Adrenal gland (tissue), 5 donors: ENCODE data around the gene CPEB1.

Source experiments
- CTCF ChIP-seq, 6 experiments: fragments of 450-650 bp in 4 of 6; fragments of 200-600 bp in 2 of 6; sonication (generic) in 1 of 6; IDR thresholded peaks; 1 replicate in 5 of 6; 2 replicates in 1 of 6; pipeline versions ENCODE4 v1.5.1 to v1.8.0; 2016 to 2021; ENCODE audit warnings: antibody characterized with exemption in 6 of 6, mild to moderate bottlenecking in 2 of 6, moderate library complexity in 1 of 6
- POLR2A ChIP-seq, 2 donors: fragments of 450-650 bp; IDR thresholded peaks; one replicate each; pipeline ENCODE4 v1.6.1; 2017; ENCODE audit warnings: antibody characterized with exemption in 2 of 2, mild to moderate bottlenecking in 2 of 2, moderate library complexity in 1 of 2
- donor health status: DM: no; HTN: no; CAD: no.

GRCh38 chr15:82663186-82663600, 16.0 kb upstream of the CPEB1 start:
- TF ChIP-seq CTCF (IDR thresholded peaks at IDR 0.05), result no peak
- TF ChIP-seq POLR2A (IDR thresholded peaks at IDR 0.05), result no peak
